DND-41 (cell line): Measurements from ENCODE around the gene PLSCR2.

ENCODE experiments used
- CTCF ChIP-seq: IDR thresholded peaks from 2 replicates; pipeline ENCODE4 v1.5.1; 2012; ENCODE audit warnings: borderline replicate concordance, low read length, moderate library complexity, mild to moderate bottlenecking; ENCODE audit not compliant: poor library complexity, severe bottlenecking; ENCODE audit errors: extremely low read depth
- EZH2 ChIP-seq: IDR thresholded peaks from 3 replicates; pipeline ENCODE4 v1.6.1; 2012; ENCODE audit warnings: borderline replicate concordance, low read depth, mild to moderate bottlenecking, moderate library complexity, low read length, inconsistent platforms; ENCODE audit not compliant: severe bottlenecking

- TF ChIP-seq CTCF (no peak), EZH2 (no peak)
Observed at GRCh38 chr3:146465693-146466465, 3.5 kb downstream of the PLSCR2 start.
